VCaP (cell line): ENCODE results near the gene MTAP.

ENCODE experiments used
- H3K27ac ChIP-seq: fragments of 450-650 bp; 2 replicates; pipeline ENCODE4 v1.5.1; 2017
- CTCF ChIP-seq: fragments of 450-650 bp; conservative IDR thresholded peaks from 2 replicates; pipeline ENCODE4 v1.5.1; 2017; ENCODE audit warnings: mild to moderate bottlenecking, moderate library complexity

Gene MTAP

GRCh38 chr9:21889673-21890072 is 87.2 kb downstream of the MTAP start:
- no peak for TF ChIP-seq CTCF
- H3K27ac ChIP-seq, result no peak overlapping the region

GRCh38 chr9:21890696-21891095 is 88.3 kb downstream of the MTAP start:
- TF ChIP-seq CTCF, result no peak
- H3K27ac ChIP-seq, result no peak overlapping the region

- no peak for TF ChIP-seq CTCF
- no peak overlapping the region for H3K27ac ChIP-seq
These were observed 99.1 kb downstream of the MTAP start for GRCh38 chr9:21901546-21901945.

GRCh38 chr9:21902136-21902535 is 99.7 kb downstream of the MTAP start:
- no peak for TF ChIP-seq CTCF
- H3K27ac ChIP-seq, result no peak overlapping the region

GRCh38 chr9:21903380-21903965 is 101.0 kb downstream of the MTAP start:
- H3K27ac ChIP-seq, result no peak overlapping the region
- TF ChIP-seq CTCF, result no peak

- no peak for TF ChIP-seq CTCF
- H3K27ac ChIP-seq, result no peak overlapping the region
These were observed 101.9 kb downstream of the MTAP start for GRCh38 chr9:21904371-21904770.

- no peak for TF ChIP-seq CTCF
These were observed 102.3 kb downstream of the MTAP start for GRCh38 chr9:21904776-21905175.

More at GRCh38 chr9:21904776-21905175, 102.3 kb downstream of the MTAP start:
- H3K27ac ChIP-seq, result no peak overlapping the region
